Endometrial microvascular endothelial cells (primary cell): Measurements from ENCODE around the gene ABCC6. TPM values are rescaled to one million over a fixed set of nuclear protein-coding genes. Genes with fewer than 3 reads are reported as not detected.
"Not testable (repeated sequence)": the region's sequence is repeated elsewhere in the genome, so short reads cannot be mapped to it uniquely, and the experiment has no call there.

Experiments used
- in situ Hi-C: cut with HindIII; loops from 2 replicates; pipeline ENCODE4 v1.10.0; 2017; ENCODE audit warnings: low sequenced_read_pairs, low pct_unique_long_range_greater_than_20kb; ENCODE audit errors: inconsistent ontology term
- total RNA-seq: library from RNA; depleted of rRNA; stranded (reverse); fragments of >200 nt; gene quantifications from one replicate; pipeline ENCODE4 v1.2.3, GENCODE V29; 2015; ENCODE audit errors: inconsistent ontology term

Gene ABCC6
- not detected for total RNA-seq

- in situ Hi-C loops: not testable (repeated sequence)
Observed at GRCh38 chr16:16222850-16223661, at the start of gene ABCC6. Gene ABCC6 (minus strand): TSS chr16:16223494. CDS start chr16:16223434, 60 bp downstream.

- in situ Hi-C loops: not testable (repeated sequence)
Observed at GRCh38 chr16:16272573-16273221, 49.4 kb upstream of the ABCC6 start.

GRCh38 chr16:16271658-16272057 lies 48.4 kb upstream of the ABCC6 start:
- in situ Hi-C loops: not testable (repeated sequence)

GRCh38 chr16:16268185-16268808 lies 45.0 kb upstream of the ABCC6 start:
- in situ Hi-C loops: not testable (repeated sequence)

GRCh38 chr16:16267708-16268107 lies 44.4 kb upstream of the ABCC6 start:
- in situ Hi-C loops: not testable (repeated sequence)

- in situ Hi-C loops: not testable (repeated sequence)
Observed at GRCh38 chr16:16265044-16265443, 41.8 kb upstream of the ABCC6 start.

GRCh38 chr16:16263947-16264346 lies 40.7 kb upstream of the ABCC6 start:
- in situ Hi-C loops: not testable (repeated sequence)

- in situ Hi-C loops: not testable (repeated sequence)
Observed at GRCh38 chr16:16262954-16263555, 39.8 kb upstream of the ABCC6 start.

GRCh38 chr16:16259971-16260370 lies 36.7 kb upstream of the ABCC6 start:
- in situ Hi-C loops: not testable (repeated sequence)

GRCh38 chr16:16258822-16259221 lies 35.5 kb upstream of the ABCC6 start:
- in situ Hi-C loops: not testable (repeated sequence)

- in situ Hi-C loops: not testable (repeated sequence)
Observed at GRCh38 chr16:16257301-16257923, 34.1 kb upstream of the ABCC6 start.

- in situ Hi-C loops: not testable (repeated sequence)
Observed at GRCh38 chr16:16252377-16252776, 29.1 kb upstream of the ABCC6 start.

GRCh38 chr16:16249621-16250330 lies 26.5 kb upstream of the ABCC6 start:
- in situ Hi-C loops: not testable (repeated sequence)

GRCh38 chr16:16247439-16247838 lies 24.1 kb upstream of the ABCC6 start:
- in situ Hi-C loops: not testable (repeated sequence)

- in situ Hi-C loops: not testable (repeated sequence)
Observed at GRCh38 chr16:16246578-16247262, 23.4 kb upstream of the ABCC6 start.

- in situ Hi-C loops: not testable (repeated sequence)
Observed at GRCh38 chr16:16243886-16244285, 20.6 kb upstream of the ABCC6 start.

GRCh38 chr16:16240667-16241066 lies 17.4 kb upstream of the ABCC6 start:
- in situ Hi-C loops: not testable (repeated sequence)

GRCh38 chr16:16237738-16238137 lies 14.4 kb upstream of the ABCC6 start:
- in situ Hi-C loops: not testable (repeated sequence)
